Epidermal melanocyte (primary cell): ENCODE data around the gene APMAP.

ENCODE experiments used
- DNase-seq: peaks from one replicate; pipeline ENCODE4 v3.0.0; 2011; ENCODE audit warnings: low spot score; ENCODE audit not compliant: insufficient read length

Gene APMAP

DNA sequence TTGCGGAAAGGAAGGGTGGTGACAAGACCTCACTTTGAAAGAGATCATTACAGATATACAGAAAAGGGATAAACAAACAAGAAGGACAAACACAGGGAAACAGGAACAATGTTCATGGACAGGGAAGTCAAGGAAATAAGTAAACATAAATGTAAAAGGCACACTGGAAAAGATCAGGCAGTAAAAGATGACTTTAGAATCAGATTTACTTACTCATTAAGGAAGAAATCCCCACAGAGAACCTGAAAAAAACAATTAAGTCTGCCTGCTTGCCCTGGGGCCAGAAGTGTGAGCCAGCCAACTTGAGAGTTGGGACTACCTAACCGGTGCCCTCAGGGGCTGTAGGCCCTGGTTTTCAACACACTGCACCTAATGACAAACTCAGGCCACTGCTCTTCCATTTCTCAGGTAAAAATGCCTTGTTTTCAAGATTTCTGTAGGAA lies 1.7 kb downstream of the APMAP start:
- DNase-seq = no peak

DNA sequence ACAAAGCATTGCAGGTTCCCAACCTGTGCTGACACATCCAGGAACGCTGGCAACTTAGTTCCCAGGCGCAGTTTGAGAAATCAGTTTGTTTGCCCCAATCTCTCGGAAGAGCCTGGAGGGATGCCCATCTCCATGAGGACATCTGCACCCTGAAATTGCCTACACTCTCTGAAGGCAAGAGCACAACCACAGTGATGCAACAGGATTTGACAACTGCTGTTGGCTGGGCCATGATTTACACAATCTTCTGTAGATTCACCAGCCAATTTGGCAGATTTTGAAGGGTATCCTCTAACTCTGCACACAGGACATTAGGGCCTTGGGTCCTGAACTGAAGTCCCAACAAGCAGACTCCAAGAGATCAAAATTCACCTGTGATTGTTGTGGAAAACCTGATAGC lies 3.4 kb downstream of the APMAP start:
- DNase-seq = no peak

DNA sequence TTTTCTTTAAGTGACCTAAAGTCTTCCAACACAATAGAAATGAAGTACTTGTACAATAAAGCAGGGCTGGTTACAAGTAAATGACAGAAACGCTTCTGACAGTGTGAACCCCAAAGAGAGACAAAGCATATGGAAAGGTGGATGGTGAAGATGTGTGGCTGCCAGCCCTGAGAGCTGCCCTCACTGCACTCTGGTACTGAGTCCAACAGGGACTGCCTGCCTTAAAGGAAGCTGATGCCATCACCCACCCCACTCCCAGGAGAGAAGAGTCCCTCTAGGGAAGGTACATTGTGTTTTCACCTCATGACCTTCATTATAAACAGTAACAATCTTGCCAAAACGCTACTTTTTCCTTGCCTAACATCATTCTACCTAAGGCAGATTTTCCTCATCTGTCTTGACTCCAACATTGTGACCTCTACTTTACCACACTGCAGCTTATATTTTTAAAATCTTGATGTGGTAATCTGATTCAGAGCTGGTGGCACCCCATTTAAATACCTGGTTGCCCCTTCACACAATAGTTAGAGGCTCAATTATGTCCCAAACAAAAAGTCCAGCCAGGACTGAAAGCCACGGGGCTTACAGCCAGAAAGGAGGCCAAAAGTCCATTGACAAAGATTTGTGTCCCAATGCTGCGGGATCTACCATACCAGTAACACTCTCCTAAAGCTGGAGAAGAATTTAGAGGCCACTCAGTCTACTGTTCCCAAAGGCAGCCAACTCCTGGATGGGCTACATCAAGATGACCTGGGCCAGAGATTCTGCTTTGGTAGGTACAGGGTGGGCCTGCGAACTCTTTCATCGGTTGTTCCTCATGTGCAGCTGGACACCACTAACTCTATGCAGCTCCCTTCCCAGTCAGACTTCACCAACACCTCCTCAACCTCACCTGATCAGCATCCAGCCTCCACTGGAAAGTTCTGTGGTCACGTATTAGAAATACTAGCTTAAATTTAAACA lies 4.4 kb downstream of the APMAP start:
- no peak for DNase-seq

DNA sequence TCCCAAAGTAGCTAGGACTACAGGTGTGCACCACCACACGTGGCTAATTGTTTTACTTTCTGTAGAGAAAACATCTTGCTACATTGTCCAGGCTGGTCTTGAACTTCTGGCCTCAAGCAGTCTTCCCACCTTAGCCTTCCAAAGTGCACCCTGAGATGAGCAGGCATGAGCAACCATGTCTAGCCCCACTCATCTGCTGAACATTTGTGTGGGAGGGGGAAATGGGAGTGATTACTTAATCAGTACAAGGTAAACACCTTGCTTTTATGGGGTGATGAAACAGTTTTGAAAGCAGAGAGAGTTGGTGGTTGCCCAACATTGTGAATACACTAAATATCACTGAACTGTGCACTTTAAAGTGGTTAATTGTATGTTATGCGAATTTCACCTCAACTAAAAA lies 5.3 kb downstream of the APMAP start:
- DNase-seq = no peak

DNA sequence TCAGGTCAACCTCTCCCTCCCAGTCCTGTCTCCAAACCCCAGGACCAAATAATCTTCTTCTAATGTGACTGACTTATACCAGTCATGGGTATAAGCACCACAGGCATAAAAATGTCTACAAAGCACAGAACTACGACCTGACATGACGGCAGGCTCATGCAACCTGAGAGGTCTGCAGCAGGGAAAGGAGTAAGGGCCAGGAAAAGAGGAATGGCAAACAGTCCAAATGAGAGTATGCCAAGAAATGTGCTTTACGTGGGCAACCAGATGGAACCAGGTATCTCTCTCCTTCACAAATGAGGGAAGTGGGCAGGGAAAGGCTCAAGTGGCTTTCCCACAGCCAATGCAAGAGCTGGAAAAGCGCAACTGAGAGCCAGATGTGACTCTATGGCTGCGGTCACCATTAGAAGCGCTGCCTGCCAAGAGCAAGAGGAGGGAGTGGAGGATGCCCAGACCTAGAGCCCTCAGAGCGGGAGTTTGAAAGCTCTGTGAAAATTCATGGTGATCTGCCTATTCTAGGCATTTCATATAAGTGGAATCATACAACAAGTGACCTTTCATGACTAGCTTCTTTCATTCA lies 6.0 kb downstream of the APMAP start:
- DNase-seq = no peak

DNA sequence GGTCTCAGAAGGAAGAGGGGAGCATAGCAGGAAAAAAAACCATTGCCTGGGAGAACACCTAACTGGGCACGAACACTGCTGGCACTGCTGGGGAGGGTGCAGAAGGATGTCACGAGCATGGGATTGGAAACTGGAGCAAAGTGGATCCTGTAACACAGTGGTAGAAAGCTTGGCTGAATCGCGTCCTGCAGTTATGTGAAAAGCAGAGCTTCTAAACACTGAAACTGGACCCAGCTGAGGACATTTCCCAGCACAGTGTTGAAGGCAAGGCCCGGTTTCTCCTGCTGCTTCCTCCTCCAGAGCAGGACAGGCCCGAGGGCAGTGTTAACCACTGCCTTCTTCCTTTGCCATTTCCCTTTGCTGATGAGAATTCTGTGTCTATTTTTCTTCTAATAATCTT lies 6.7 kb downstream of the APMAP start:
- no peak for DNase-seq

DNA sequence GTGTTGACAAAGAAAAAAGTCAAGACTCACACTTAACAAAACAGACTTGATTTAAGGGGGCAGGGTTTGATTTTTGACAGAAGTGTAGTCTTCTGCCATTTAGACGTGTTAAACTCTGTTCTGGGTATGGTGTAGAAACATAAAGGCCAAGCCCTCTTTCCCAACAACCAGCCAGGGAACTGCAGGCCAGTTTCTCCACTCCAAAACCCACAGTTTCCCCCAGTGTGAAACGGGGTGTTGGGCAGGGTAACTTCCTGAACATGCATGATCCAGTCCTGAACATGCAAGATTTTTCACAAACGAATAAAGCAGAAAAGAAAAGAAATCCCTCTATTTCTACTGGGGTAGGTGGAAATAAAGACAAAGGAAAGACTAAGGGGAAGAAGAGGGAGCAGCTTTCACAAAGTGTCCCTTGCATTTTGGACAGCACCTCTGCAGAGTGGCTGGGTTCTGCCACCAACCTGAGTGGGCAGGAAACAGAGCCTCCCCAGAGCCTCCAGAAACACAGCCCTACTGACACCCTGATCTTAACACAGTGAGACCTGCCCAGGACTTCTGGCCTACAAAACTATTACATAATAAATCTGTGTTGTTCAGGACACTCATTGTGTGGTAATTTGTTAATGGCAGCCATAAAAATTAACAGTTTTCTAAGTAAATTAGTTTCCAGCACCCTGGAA lies 7.5 kb downstream of the APMAP start:
- DNase-seq = no peak

DNA sequence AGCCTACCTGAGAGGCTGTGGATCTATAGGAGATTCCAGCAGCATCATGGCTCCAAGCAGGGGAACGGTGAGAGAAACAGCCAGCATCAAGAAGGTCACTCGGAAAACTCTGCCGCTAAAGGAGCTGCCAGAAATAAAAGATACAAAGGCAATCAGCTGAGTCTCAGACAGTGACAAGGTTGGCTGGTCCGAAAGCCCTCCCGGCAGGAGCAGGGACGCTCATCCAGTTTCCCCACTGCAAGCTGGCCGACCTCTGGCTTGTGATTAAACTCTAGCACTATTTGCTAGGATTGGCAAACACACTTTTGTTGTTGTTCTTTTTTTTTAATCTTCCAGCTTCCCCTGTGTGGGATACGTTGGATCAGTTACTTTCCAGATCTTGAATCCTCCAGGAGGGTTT lies 8.7 kb downstream of the APMAP start:
- no peak for DNase-seq

DNA sequence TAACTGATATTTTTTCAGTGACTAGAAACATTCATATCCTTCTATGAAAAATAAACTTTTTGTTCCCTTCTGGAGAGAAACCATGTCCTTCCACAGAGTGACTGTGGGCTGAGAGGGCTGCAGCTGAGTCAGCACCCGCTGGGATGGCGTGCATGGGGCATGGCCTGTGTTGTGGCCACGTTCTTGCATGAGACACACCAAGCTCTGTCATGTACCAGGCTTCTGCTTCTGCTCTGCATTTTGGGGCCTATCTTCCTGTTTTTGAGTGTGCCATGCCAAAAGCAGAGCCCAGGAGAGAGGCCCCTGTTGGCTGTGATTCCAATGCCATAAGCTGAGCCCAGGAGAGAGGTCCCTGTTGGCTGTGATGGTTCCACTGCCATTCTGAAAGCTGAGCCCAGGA lies 10.8 kb downstream of the APMAP start:
- DNase-seq = no peak

DNA sequence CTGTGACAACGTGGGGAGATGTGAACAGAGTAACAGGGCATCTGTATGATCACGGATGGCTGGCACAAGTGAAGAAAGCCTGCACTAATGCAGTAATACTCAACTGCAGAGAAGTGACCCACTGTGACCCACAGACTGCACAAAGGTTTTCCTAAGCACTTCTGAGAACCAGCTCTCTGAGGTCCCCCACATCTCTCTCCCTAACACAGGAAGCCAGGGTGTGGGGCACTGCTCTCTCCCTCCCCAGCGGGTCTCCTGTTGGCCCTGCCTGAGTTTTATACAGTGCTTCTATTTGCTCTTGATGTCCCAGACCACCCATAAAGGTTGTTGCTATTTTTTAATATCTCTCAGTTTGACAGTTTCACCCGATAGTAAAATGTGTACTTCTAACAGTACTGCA lies 11.3 kb downstream of the APMAP start:
- DNase-seq = no peak

DNA sequence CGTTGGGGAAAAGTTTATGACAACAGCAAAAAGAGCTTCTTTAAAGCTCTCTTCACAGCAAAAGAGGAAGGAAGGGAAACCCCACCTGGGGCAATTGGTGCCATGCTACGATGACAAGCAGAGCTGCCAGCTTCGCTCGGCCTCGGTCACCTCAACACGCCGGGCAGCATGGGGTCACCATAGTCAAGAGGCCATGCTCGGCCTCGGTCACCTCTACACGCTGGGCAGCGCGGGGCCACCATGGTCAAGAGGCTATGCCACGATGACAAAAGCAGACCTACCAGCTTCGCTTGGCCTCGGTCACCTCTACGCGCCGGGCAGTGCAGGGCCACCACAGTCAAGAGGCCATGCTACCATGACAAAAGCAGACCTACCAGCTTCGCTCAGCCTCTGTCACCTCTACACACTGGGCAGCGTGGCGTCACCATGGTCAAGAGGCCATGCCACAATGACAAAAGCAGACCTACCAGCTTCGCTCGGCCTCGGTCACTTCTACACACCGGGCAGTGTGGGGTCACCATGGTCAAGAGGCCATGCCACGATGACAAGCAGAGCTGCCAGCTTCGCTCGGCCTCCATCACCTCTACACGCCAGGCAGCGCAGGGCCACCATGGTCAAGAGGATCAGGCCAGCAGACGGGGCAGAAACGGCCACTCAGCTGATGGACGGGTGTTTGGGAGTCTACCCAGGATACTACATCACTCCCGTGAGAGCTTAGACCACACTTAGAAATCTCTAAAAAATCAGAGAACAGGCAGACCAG lies 12.1 kb downstream of the APMAP start:
- DNase-seq = no peak

DNA sequence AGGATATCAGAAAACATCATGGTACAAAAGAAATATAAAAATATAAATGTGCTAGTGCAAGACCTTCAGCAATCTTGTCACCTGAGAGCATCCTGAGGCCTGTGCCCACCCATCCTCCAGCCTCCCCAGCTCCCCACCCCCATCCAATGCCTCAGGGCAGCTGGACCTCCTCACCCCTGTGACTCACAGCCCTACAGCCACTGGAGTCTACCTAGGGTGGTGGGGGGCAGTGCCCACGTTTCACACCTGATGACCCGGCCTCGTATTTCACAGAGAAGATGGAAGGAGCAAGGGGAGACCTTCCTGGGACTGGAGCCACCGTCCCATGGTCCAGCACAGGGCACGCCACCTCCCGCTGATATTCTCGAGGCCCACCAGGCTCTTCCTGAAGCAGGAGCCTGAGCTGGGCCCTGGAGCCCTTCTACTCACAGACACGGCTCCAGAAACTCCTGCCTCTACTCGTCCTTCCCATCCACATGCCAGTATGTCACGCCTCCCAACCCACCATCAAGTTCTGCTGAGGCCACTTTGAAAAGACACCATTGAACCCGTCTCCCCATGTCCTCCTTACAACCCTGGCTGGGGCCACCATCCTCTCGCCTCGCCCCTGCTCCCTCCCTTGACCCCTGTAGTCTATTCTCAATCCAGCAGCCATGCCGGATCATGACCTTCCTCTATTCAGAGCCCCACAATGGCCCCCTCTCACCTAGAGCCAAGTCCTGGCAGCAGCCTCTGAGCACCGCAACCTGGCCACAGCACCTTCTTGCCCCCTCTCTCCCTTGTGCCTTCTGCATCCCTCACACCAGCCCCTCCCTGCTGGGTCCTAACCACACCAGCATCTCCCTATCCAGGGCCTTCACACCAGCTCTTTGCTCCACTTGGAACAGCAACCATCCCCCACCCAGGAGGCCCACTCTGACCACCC lies 13.3 kb downstream of the APMAP start:
- DNase-seq = no peak

DNA sequence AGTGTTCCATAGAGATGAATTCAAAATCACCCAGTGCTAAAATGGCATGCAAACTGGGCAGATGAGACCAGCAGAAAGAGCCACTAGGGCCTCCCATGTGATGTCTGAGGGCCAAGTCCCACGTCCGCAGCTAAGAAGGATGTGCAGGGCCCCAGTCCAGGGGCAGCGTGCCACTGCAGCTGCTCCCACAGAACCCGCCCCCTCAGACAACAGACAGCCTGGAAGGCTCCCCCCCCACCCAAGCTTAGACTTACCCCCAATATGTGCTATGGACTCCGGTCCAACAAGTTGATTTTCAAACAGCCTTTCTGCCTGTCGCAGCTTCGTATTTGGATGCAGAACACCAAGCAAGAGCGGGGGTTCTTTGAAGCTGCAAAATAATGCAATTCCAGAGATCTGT lies 14.0 kb downstream of the APMAP start:
- DNase-seq = no peak

DNA sequence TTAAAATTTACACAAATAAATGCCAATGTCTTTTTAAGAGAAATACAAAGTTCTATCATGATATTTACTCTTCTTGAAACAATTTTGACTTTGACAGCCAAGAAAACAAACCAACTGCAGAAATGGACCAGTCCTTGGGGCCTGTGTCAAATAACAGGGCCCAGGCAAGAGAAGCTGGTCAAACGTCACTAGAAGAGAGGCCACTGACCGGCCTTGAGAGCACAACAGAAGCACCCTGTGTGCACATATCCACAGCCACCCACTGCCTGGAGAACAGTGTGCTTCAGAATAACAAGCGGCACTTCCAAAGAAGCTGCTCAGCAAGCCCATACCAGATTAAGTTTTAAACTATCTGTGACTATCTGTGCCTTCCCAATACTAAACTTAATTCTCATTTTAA lies 14.8 kb downstream of the APMAP start:
- no peak for DNase-seq

DNA sequence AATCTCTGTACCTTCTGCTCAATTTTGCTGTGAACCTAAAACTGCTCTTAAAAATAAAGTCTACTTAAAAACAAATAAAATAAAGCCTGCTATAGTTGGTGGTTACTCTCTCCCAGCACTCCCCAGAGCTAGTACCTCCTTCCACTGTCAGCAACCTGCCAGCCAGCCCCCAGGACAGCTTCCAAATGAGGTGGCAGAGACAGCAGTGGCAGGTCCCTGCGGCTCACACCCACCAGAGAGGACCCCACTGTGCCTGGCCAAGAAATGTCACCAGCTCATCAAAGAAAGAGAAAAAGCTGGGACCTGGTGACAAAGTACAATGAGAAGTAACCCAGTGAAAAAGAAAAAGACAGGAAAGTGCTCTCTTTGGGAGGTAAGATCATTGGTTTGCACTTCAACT lies 15.2 kb downstream of the APMAP start:
- no peak for DNase-seq

DNA sequence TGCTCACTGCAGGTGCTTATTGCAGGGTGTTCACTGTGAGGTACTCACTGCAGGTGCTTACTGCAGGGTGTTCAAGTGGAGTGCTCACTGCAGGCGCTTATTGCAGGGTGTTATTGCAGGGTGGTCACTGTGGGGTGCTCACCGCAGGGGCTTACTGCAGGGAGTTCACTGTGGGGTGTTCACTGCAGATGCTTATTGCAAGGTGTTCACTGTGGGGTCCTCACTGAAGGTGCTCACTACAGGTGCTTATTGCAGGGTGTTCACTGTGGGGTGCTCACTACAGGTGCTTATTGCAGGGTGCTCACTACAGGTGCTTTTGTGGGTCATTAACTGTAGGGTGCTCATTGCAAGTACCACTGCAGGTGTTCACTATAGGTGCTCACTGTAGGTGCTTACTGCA lies 20.2 kb downstream of the APMAP start:
- DNase-seq = no peak

DNA sequence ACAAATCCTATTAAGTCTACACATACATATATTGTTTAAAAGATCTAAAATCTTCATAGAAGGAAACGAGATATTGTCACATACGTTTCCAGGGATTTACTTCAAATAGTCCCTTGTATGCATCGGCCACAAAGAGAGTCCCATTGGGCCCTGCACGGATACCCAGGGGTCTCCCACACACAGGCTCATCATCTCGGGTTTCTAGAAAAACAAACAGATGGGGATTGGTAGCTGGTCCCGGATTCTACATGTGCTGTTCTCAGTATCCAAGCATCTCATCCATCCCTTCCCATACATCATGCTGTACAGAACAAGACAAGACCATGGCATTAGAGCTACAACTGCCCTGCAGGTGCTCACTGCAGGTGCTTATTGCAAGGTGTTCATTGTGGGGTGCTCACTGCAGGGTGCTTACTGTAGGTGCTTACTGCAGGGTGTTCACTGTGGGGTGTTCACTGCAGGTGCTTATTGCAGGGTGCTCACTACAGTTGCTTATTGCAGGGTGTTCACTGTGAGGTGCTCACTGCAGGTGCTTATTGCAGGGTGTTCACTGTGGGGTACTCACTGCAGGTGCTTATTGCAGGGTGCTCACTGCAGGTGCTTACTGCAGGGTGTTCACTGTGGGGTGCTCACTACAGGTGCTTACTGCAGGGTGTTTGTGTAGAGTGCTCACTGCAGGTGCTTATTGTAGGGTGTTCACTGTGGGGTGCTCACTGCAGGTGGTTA lies 21.0 kb downstream of the APMAP start:
- DNase-seq = no peak

DNA sequence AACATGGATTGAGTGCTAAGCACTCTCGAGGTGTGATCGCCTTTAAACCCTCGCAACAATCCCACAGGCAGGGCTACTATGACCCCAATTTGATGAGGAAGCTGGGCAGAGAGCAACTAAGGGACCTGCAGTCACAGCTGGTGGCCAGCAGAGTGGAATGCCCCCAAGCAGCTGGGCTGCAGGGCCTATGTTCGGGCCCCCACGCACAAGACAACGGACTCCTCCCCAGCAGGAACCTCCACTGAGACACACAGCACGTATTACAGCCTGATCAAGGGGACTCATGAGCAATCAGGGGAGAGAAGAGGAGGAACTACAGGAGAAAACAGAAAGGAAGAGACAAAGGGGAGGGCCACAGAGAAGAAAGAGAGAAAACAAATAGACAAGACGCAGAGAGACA lies 21.8 kb downstream of the APMAP start:
- DNase-seq = no peak

DNA sequence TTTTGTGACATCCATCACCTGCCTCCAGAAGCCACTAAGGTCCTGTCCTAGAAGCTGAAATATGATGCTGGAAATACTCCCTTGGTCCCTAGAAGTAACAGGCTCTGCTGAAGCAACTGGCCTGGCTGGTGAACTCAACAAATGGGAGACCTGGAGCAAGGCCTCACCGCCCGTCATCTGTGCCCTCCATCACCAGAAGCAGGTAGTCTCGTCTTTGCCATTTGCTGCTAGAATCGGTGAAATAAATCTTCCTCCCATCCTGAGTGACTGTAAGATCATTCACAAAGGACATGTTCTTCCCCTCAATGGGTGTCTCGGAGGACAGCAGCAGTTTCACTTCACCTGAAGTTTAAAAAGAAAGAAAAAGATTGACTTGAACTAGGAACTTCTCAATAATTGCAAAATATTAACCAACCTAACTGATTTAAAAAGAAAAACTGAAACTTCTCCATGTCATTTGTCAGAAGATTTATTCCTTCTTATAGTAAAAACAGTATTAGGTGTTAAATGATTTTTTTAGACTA lies 22.5 kb downstream of the APMAP start:
- DNase-seq = no peak
